Stimulated activated CD8-positive, alpha-beta memory T cell treated with anti-CD3 and anti-CD28 coated beads, Interleukin-12 subunit alpha, Interleukin-12 subunit beta, amount 100 ng/mL, for 24 hours (primary cell): Measurements from ENCODE around the gene VDAC2.

Experiments used
- DNase-seq: peaks from one replicate; pipeline ENCODE4 v3.0.0-alpha.2; 2020; ENCODE audit errors: extremely low read depth

Gene VDAC2

GRCh38 chr10:75230600-75231038 lies 20.0 kb downstream of the VDAC2 start:
- DNase-seq = peak; percentile 79

GRCh38 chr10:75231672-75232581 lies 21.3 kb downstream of the VDAC2 start:
- DNase-seq = no peak

DNA sequence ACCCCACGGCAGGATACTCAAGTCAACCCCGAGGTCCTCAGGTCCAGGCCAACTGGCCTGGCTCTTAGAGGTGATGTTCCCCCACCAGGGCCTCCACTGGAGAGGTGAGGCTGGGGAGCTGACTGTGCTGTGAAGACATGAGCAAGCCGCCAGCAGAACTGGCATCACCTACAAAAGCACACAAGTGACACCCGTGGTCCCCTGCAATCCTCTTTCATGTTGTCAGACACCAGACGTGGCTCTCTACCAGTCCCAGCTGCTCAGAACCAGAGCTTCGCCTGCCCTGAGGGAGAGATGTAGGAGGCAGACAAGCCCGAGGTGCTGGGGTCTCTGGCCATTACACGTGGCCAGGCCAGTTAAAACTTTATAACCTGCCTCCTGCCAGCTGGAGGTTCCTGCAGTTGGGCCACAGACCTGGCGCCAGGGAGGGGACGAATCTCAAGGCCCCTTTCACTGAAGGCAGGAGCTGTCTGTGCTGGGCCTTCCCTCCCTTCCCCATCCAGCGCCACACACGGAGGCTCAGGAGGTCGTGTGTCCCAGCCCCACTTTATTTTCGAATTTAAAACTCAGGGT lies 22.9 kb downstream of the VDAC2 start:
- no peak for DNase-seq

- peak; percentile 91 for DNase-seq
Measured at GRCh38 chr10:75234017-75234682, 23.6 kb downstream of the VDAC2 start.

DNA sequence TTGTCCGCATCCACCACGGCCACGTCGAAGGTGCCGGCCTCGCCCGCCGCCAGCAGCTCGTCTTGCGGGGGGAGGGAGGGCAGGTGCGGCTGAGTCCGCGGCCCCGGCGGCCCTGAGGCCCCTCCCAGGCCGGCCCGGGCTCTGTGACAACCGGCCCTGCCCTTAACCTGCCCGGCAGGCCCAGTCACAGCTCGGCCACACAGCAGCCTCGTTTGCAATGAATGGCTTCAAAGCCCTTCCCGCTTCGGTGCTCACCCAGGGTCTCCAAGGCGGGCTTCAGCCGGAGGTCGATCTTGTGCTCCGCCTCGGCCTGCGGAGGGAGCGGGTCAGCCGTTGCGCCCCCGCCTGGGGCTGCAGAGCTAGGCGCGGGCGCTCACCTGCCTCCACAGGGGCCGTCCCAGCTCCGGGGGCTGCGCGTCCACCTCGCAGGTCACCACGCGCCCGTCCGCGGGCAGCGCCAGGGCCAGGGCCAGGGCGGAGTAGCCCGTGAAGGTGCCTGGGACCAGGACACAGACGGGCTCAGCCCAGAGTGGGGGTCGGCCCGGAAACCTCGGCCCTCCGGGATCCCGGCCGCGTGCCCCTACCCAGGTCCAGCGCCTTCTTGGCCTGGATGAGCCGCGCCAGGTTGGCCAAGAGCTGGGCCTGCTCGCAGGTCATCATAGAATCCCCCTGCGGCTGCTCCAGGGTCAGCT lies 24.2 kb downstream of the VDAC2 start:
- DNase-seq = no peak

GRCh38 chr10:75235375-75236177 lies 25.0 kb downstream of the VDAC2 start, which contains the start of gene COMTD1:
COMTD1 (minus strand) TSS chr10:75235957; CDS start chr10:75235928, 29 bp downstream.
- peak; percentile 84 for DNase-seq

DNA sequence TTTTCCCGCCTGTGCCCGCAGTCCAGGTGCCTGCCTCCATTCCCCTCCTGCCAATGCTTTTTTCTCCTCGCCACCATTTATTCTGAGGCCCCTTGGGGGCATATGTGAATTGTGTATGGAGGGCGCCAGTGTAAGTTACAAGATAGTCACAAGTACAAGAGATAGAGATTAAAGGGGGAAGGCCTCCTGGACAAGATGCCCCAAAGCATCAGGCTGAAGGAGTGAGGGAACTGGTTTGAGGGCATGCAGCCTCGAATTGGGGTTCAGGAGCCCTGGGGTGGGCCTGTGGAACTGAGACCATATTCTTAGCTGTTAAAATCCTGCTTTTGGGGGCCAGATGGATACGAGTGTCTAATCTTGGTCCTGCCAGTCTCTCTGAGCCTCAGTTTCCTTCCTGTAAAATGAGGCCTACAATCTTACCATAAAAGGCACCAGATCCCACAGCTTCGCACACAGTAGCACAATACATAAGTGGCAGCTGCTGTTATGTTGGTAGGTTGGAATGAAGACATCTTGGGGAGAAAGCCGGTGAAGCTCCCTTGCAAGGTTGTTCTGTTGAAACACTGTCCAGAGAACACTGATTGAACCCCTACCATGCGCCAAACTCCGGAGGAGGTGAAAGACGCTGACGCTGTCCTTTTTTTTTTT lies 25.7 kb downstream of the VDAC2 start:
- DNase-seq = no peak

DNA sequence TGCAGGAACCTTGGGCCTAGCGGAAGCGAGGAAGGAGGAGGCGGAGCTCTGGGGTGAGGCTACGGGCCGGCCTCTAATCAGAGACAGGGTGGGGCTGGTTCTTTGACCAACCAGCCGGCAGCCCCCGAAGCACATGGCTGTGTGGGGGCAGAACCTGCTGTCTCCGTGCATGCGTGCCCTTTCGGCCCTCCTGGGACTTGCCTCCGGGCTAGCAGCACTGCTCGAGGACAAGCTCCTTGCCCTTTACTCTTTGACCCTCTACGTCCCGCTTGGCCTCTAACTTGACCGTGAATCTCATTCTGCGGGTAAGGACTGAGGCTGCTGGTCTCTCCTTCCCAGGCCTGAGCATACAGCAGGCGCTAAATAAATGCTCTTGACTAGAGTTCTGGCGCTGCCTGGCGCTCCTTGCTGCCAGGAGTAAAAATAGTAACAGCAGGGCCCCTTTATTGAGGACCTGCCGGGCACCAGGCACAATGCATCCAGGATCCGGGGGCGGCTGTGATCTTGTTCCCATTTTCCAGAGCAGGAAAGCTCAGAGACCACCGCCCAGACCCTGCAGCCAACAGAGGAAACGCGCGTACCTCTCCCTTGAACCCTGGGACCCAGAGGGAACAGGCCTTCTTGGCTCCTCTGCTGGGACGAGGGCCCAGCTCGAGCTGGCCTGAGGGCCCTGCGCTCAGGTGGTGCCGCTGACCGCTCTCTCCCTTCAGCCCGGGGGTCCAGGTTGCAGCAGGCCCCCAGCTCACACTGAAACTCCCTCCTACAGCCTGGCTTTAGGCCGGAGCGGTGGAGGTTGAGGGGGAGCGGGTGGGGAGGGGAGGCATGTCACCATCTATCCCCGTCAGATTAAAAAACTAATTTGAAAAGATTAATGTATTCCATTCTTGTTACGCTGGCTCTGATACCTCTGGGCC lies 27.8 kb downstream of the VDAC2 start:
- no peak for DNase-seq

GRCh38 chr10:75239096-75239790 lies 28.6 kb downstream of the VDAC2 start:
- DNase-seq = no peak

GRCh38 chr10:75240329-75241076 lies 29.9 kb downstream of the VDAC2 start:
- no peak for DNase-seq

- no peak for DNase-seq
Measured at GRCh38 chr10:75243426-75243825, 32.8 kb downstream of the VDAC2 start.

GRCh38 chr10:75244487-75245353 lies 34.1 kb downstream of the VDAC2 start:
- no peak for DNase-seq

GRCh38 chr10:75245354-75246250 lies 35.0 kb downstream of the VDAC2 start:
- DNase-seq = no peak

GRCh38 chr10:75246506-75246905 lies 35.9 kb downstream of the VDAC2 start:
- no peak for DNase-seq

DNA sequence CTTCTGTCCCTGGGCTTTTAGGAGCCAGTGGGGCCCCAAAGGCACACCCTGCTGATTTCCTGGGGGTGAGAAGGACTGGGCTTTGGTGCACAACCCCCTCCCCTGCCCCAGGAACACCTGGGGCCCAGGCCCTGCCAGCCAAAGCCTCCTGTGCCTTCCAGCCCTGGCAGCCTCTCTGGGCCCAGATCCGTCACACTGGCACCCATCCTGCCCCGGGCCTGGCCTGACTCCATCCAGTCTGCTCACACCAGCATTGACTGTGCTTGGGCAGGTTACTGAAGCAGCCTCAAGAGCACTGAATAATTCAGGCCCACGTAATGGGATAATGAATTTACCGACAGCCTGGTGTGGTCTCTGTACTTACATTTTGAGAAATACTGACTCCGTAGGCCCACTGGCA lies 37.2 kb downstream of the VDAC2 start:
- no peak for DNase-seq

DNA sequence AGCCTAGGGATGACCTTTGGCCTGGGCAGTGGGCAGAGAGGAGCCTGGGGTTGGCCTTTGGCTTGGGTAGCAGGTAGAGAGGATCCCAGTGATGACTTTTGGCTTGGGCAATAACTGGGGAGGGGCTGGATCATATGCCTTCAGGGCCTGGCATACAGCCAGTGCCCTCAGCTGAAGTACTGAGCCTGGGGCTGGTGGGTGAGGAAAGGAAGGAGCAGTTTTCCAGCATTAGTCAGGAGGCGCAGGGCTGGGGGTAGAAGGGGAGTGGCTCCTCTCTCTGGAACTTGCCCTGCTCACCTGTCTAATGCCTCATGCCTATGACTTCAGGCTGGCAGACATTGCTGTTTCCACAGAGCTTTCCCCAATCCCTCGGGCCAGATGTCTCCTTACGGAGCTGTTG lies 40.3 kb downstream of the VDAC2 start:
- no peak for DNase-seq
